CD14-positive monocyte (primary cell): Measurements from ENCODE around the gene BDH1. TPM values are rescaled to one million over a fixed set of nuclear protein-coding genes. Genes with fewer than 3 reads are reported as not detected.
A peak's percentile ranks its signal among the peaks of the same experiment; 100 is the strongest.

Experiments
- DNase-seq, 3 donors: peaks; one replicate each; pipeline ENCODE4 v3.0.0-alpha.2; 2011 to 2022
- H2AFZ ChIP-seq: 2 replicates; pipeline ENCODE4 v1.6.0; 2012; ENCODE audit warnings: mild to moderate bottlenecking, low read depth, low read length, inconsistent platforms; ENCODE audit not compliant: insufficient read depth, poor library complexity, severe bottlenecking
- H3K27ac ChIP-seq, 2 donors: 1 replicate in 1 of 2; 2 replicates in 1 of 2; pipeline ENCODE4 v1.5.1; 2012 to 2013; ENCODE audit warnings: low read length in 2 of 2, control low read depth in 1 of 2, inconsistent platforms in 1 of 2, low read depth in 1 of 2, mild to moderate bottlenecking in 1 of 2
- H3K27me3 ChIP-seq, 2 donors: one replicate each; pipeline versions ENCODE4 v1.6.0 to v1.6.1; 2011 to 2013; ENCODE audit warnings: low read length in 2 of 2; ENCODE audit not compliant: control insufficient read depth in 2 of 2, insufficient read depth in 2 of 2
- H3K36me3 ChIP-seq, 2 donors: replicated peaks in 1 of 2; 1 replicate in 1 of 2; 2 replicates in 1 of 2; pipeline versions ENCODE4 v1.5.1 to v1.6.1; 2012 to 2013; ENCODE audit warnings: low read length in 2 of 2, control low read depth in 1 of 2, inconsistent platforms in 1 of 2, mild to moderate bottlenecking in 1 of 2; ENCODE audit not compliant: insufficient read depth in 2 of 2, control insufficient read depth in 1 of 2
- H3K4me1 ChIP-seq, 2 donors: 1 replicate in 1 of 2; 2 replicates in 1 of 2; pipeline versions ENCODE4 v1.5.1 to v1.6.1; 2012 to 2013; ENCODE audit warnings: low read length in 2 of 2, control low read depth in 1 of 2, inconsistent platforms in 1 of 2, mild to moderate bottlenecking in 1 of 2, moderate library complexity in 1 of 2; ENCODE audit not compliant: insufficient read depth in 2 of 2, control insufficient read depth in 1 of 2
- H3K4me2 ChIP-seq: replicated peaks from 2 replicates; pipeline ENCODE3; 2012; ENCODE audit warnings: low read length, moderate library complexity, mild to moderate bottlenecking; ENCODE audit not compliant: poor library complexity, severe bottlenecking; ENCODE audit errors: extremely low read depth
- H3K4me3 ChIP-seq, 3 experiments: fragments of 200-600 bp in 1 of 3; sonication (generic) in 1 of 3; replicated peaks in 1 of 3; 1 replicate in 2 of 3; 2 replicates in 1 of 3; pipeline ENCODE4 v1.5.1; 2011 to 2013; ENCODE audit warnings: low read length in 3 of 3, mild to moderate bottlenecking in 3 of 3, control low read depth in 2 of 3, low read depth in 2 of 3, inconsistent platforms in 1 of 3, moderate library complexity in 1 of 3
- H3K79me2 ChIP-seq: 2 replicates; pipeline ENCODE4 v1.6.0; 2012; ENCODE audit warnings: mild to moderate bottlenecking, control low read depth, inconsistent platforms, low read length, moderate library complexity; ENCODE audit not compliant: insufficient read depth
- H3K9ac ChIP-seq: 2 replicates; pipeline ENCODE4 v1.6.0; 2017; ENCODE audit warnings: low read length, mild to moderate bottlenecking; ENCODE audit not compliant: insufficient read depth, poor library complexity, severe bottlenecking
- H3K9me3 ChIP-seq, 2 donors: replicated peaks in 1 of 2; 1 replicate in 1 of 2; 2 replicates in 1 of 2; pipeline versions ENCODE4 v1.5.1 to v1.6.1; 2012 to 2013; ENCODE audit warnings: low read length in 2 of 2, control low read depth in 1 of 2; ENCODE audit not compliant: control insufficient read depth in 1 of 2, insufficient read depth in 1 of 2
- H4K20me1 ChIP-seq: 2 replicates; pipeline ENCODE4 v1.6.0; 2012; ENCODE audit warnings: mild to moderate bottlenecking, low read length, control low read depth, moderate library complexity; ENCODE audit not compliant: insufficient read depth
- H3K27ac Mint-ChIP-seq, 7 donors: one replicate each; pipeline ENCODE4 v1.8.0; 2020; ENCODE audit warnings: mild to moderate bottlenecking in 7 of 7, mixed read lengths in 7 of 7, moderate library complexity in 6 of 7, inconsistent platforms in 2 of 7
- H3K27me3 Mint-ChIP-seq, 3 donors: one replicate each; pipeline ENCODE4 v1.8.0; 2021 to 2022; ENCODE audit warnings: low read depth in 3 of 3, mild to moderate bottlenecking in 3 of 3, mixed read lengths in 3 of 3, moderate library complexity in 3 of 3, inconsistent platforms in 1 of 3
- H3K36me3 Mint-ChIP-seq, 2 donors: one replicate each; pipeline ENCODE4 v1.8.0; 2020; ENCODE audit warnings: mixed read lengths in 2 of 2, inconsistent platforms in 1 of 2, mild to moderate bottlenecking in 1 of 2
- H3K4me1 Mint-ChIP-seq: one replicate; pipeline ENCODE4 v1.8.0; 2020; ENCODE audit warnings: mild to moderate bottlenecking, mixed read lengths
- H3K4me3 Mint-ChIP-seq, 2 donors: one replicate each; pipeline ENCODE4 v1.8.0; 2020; ENCODE audit warnings: mild to moderate bottlenecking in 2 of 2, mixed read lengths in 2 of 2, moderate library complexity in 1 of 2
- H3K9me3 Mint-ChIP-seq, 7 donors: one replicate each; pipeline ENCODE4 v1.8.0; 2020 to 2022; ENCODE audit warnings: mixed read lengths in 7 of 7, mild to moderate bottlenecking in 6 of 7, moderate library complexity in 6 of 7, inconsistent platforms in 2 of 7
- WGBS: methylation state at CpG from one replicate; pipeline ENCODE4 v1.1.5; 2013; ENCODE audit warnings: missing lambda C conversion rate; ENCODE audit not compliant: insufficient coverage; 5-methylcytosine and 5-hydroxymethylcytosine counted together
- intact Hi-C, 2 donors: fragments of 100-400 bp; cut with micrococcal nuclease; formaldehyde crosslinking; loops; one replicate each; pipeline versions ENCODE4 v1.15.0 to v1.15.1; 2023
- polyA plus RNA-seq, 3 donors: library from polyadenylated mRNA; depleted of rRNA in 1 of 3; unstranded in 2 of 3; stranded (reverse) in 1 of 3; fragments of 300-500 nt in 2 of 3; fragments of >200 nt in 1 of 3; fragmentation: Illumina TruSeq in 2 of 3; gene quantifications; 1 replicate in 2 of 3; 2 replicates in 1 of 3; pipeline ENCODE4 v1.2.3, GENCODE V29; 2012 to 2021
- TF ChIP-seq, protein P1 (sequence below): fragments of 200-600 bp; IDR thresholded peaks from one replicate; pipeline ENCODE4 v1.8.0; 2022; ENCODE audit warnings: antibody characterized with exemption, mild to moderate bottlenecking

Gene BDH1
- polyA plus RNA-seq, 3 donors = 2.8 to 5.3 (median 5.2) TPM

GRCh38 chr3:197475997-197476525, 79.7 kb downstream of the BDH1 start:
- intact Hi-C loops = no loop called here
- H3K4me1 Mint-ChIP-seq = no peaks in the 10 kb centered on the region
- Histone ChIP-seq H2AFZ (no peak overlapping the region), H3K4me1 (no peaks in the 10 kb centered on the region), H3K4me3 (no peak overlapping the region), H3K4me2 (no peak overlapping the region), H3K27me3 (no peaks in the 10 kb centered on the region), H3K9ac (no peak overlapping the region), H4K20me1 (no peaks in the 10 kb centered on the region), H3K36me3 (no peaks in the 10 kb centered on the region), H3K27ac (no peak overlapping the region), H3K79me2 (no peaks in the 10 kb centered on the region), H3K9me3 (no peaks in the 10 kb centered on the region)
- no peak for DNase-seq
- peaks cover 3 to 13% (median 5%) of the 10 kb centered on the region in 3 donors for H3K27me3 Mint-ChIP-seq
- peaks cover 0 to 2% (median 0%) of the 10 kb centered on the region in 7 donors for H3K9me3 Mint-ChIP-seq
- WGBS = 50% methylated on average over 4 of the region's 5 CpGs
- no peak overlapping the region for H3K27ac Mint-ChIP-seq
- peak overlapping the region in 1 of 2 donors; percentile 21 for H3K4me3 Mint-ChIP-seq
- TF ChIP-seq, protein P1, sequence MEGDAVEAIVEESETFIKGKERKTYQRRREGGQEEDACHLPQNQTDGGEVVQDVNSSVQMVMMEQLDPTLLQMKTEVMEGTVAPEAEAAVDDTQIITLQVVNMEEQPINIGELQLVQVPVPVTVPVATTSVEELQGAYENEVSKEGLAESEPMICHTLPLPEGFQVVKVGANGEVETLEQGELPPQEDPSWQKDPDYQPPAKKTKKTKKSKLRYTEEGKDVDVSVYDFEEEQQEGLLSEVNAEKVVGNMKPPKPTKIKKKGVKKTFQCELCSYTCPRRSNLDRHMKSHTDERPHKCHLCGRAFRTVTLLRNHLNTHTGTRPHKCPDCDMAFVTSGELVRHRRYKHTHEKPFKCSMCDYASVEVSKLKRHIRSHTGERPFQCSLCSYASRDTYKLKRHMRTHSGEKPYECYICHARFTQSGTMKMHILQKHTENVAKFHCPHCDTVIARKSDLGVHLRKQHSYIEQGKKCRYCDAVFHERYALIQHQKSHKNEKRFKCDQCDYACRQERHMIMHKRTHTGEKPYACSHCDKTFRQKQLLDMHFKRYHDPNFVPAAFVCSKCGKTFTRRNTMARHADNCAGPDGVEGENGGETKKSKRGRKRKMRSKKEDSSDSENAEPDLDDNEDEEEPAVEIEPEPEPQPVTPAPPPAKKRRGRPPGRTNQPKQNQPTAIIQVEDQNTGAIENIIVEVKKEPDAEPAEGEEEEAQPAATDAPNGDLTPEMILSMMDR = no peak
- H3K36me3 Mint-ChIP-seq = no peaks in the 10 kb centered on the region

DNA sequence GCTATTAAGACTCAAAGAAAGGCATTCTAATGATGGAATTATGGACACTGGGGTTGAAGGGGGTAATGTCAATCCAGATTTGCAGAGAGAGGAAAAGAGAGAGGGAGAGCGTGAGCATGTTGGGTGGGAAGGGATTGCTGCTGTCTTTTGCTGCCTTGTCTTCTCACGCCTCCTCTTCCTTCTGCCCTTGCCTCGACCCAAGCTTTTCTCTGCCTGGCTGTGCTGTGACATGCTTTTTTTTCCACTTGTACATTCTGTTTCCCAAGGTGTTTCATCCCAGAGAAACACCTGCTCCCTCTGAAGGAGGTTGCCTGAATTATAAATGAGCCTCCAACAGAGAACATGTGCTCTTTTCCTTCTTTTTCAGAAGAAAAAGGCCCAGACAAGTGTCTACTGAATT, 80.3 kb downstream of the BDH1 start:
- no peaks in the 10 kb centered on the region for H3K27me3 ChIP-seq
- no peaks in the 10 kb centered on the region for H4K20me1 ChIP-seq
- no peak overlapping the region for H3K27ac ChIP-seq
- no peaks in the 10 kb centered on the region for H3K9me3 ChIP-seq
- intact Hi-C loops = no loop called here
- H2AFZ ChIP-seq = no peak overlapping the region
- no peak overlapping the region for H3K4me2 ChIP-seq
- H3K27ac Mint-ChIP-seq = no peak overlapping the region
- no peaks in the 10 kb centered on the region for H3K36me3 Mint-ChIP-seq
- no peak overlapping the region for H3K9ac ChIP-seq
- WGBS = 75% methylated on average over 2 of the region's 3 CpGs
- H3K4me1 ChIP-seq = no peaks in the 10 kb centered on the region
- H3K4me1 Mint-ChIP-seq = no peaks in the 10 kb centered on the region
- no peak overlapping the region for H3K4me3 Mint-ChIP-seq
- no peak for DNase-seq
- no peak overlapping the region for H3K4me3 ChIP-seq
- TF ChIP-seq, protein P1 = no peak
- H3K27me3 Mint-ChIP-seq = peaks cover 3 to 13% (median 5%) of the 10 kb centered on the region in 3 donors
- no peaks in the 10 kb centered on the region for H3K36me3 ChIP-seq
- H3K9me3 Mint-ChIP-seq = peaks cover 0 to 2% (median 0%) of the 10 kb centered on the region in 7 donors
- no peaks in the 10 kb centered on the region for H3K79me2 ChIP-seq
